Loucy (cell line): ENCODE measurements around the gene MARCHF9.

ENCODE experiments used
- CTCF ChIP-seq: fragments of 200-600 bp; sonication (generic); conservative IDR thresholded peaks from 2 replicates; pipeline ENCODE4 v1.5.1; 2014; ENCODE audit warnings: mild to moderate bottlenecking, antibody characterized with exemption, low read length
- EZH2phosphoT487 ChIP-seq: fragments of 200-600 bp; IDR thresholded peaks from 2 replicates; pipeline ENCODE4 v1.6.1; 2018; ENCODE audit warnings: antibody characterized with exemption, mild to moderate bottlenecking, moderate library complexity, borderline replicate concordance

- TF ChIP-seq CTCF (peak; percentile 93), EZH2phosphoT487 (no peak)
Observed at GRCh38 chr12:57782608-57783465, 27.9 kb downstream of the MARCHF9 start, which contains the start of gene TSFM.
